CD4-positive, alpha-beta T cell (primary cell): ENCODE data around the gene TTLL8. TPM values are rescaled to one million over a fixed set of nuclear protein-coding genes. Genes with fewer than 3 reads are reported as not detected.

Experiments
- ATAC-seq: fragments of 200-7000 bp; cut with Tn5 transposase; one replicate; pipeline ENCODE4 v1.10.0; 2022; ENCODE audit warnings: mild to moderate bottlenecking; ENCODE audit not compliant: poor library complexity
- CTCF ChIA-PET: fragments of 350-600 bp; sonication (Branson Sonifier 250); formaldehyde crosslinking; loops from one replicate; lab custom pipeline; 2021; ENCODE audit warnings: antibody characterized with exemption, inconsistent platforms; lab: Charles Lee
- POLR2A ChIA-PET: fragments of 350-600 bp; sonication (Branson Sonifier 250); formaldehyde crosslinking; loops from one replicate; lab custom pipeline; 2021; ENCODE audit warnings: antibody characterized with exemption, inconsistent platforms; lab: Charles Lee
- DNase-seq, 14 experiments: peaks; one replicate each; pipeline ENCODE4 v3.0.0-alpha.2; 2013 to 2020; ENCODE audit warnings: mixed read lengths in 2 of 14
- H3K27ac ChIP-seq, 2 donors: one replicate each; pipeline versions ENCODE4 v1.5.1 to v1.7.0; 2013; ENCODE audit warnings: low read length in 2 of 2, low read depth in 1 of 2, mild to moderate bottlenecking in 1 of 2
- H3K27me3 ChIP-seq, 2 experiments: 1 replicate in 1 of 2; 2 replicates in 1 of 2; pipeline versions ENCODE4 v1.6.1 to v1.7.0; 2013; ENCODE audit warnings: low read length in 2 of 2, control low read depth in 1 of 2, mild to moderate bottlenecking in 1 of 2, moderate library complexity in 1 of 2; ENCODE audit not compliant: insufficient read depth in 2 of 2, control insufficient read depth in 1 of 2
- H3K36me3 ChIP-seq: one replicate; pipeline ENCODE4 v1.6.1; 2013; ENCODE audit warnings: low read length, control low read depth; ENCODE audit not compliant: insufficient read depth
- H3K4me1 ChIP-seq: one replicate; pipeline ENCODE4 v1.6.1; 2013; ENCODE audit warnings: low read length, control low read depth; ENCODE audit not compliant: insufficient read depth
- H3K4me3 ChIP-seq: one replicate; pipeline ENCODE4 v1.5.1; 2013; ENCODE audit warnings: mild to moderate bottlenecking, low read length, moderate library complexity
- H3K9me3 ChIP-seq, 2 experiments: 1 replicate in 1 of 2; 2 replicates in 1 of 2; pipeline versions ENCODE4 v1.6.1 to v1.7.0; 2013; ENCODE audit warnings: low read length in 2 of 2, mild to moderate bottlenecking in 2 of 2, control low read depth in 1 of 2, moderate library complexity in 1 of 2; ENCODE audit not compliant: control insufficient read depth in 1 of 2, insufficient read depth in 1 of 2
- H3K27ac Mint-ChIP-seq: one replicate; pipeline ENCODE4 v1.8.0; 2020; ENCODE audit warnings: mixed read lengths
- H3K27me3 Mint-ChIP-seq: one replicate; pipeline ENCODE4 v1.8.0; 2021; ENCODE audit warnings: mixed read lengths
- H3K36me3 Mint-ChIP-seq: one replicate; pipeline ENCODE4 v1.8.0; 2021; ENCODE audit warnings: low read depth, mixed read lengths
- H3K4me1 Mint-ChIP-seq: one replicate; pipeline ENCODE4 v1.8.0; 2021; ENCODE audit warnings: low read depth, mixed read lengths
- H3K4me3 Mint-ChIP-seq: one replicate; pipeline ENCODE4 v1.8.0; 2020; ENCODE audit warnings: mild to moderate bottlenecking, mixed read lengths
- H3K9me3 Mint-ChIP-seq: one replicate; pipeline ENCODE4 v1.8.0; 2020; ENCODE audit warnings: mixed read lengths
- CTCF ChIP-seq: fragments of 200-600 bp; IDR thresholded peaks from one replicate; pipeline ENCODE4 v1.8.0; 2022; ENCODE audit warnings: antibody characterized with exemption, mild to moderate bottlenecking
- intact Hi-C, 2 experiments: fragments of 100-400 bp; cut with DNase I in 1 of 2; cut with micrococcal nuclease in 1 of 2; formaldehyde crosslinking; loops; one replicate each; pipeline versions ENCODE4 v1.15.1 to v1.9.0; 2023 to 2025; cut with DNase I, micrococcal nuclease
- total RNA-seq, 174 experiments: library from RNA in 2 of 174; stranded (reverse) in 2 of 174; gene quantifications; one replicate each; pipeline ENCODE4 v1.2.3 and lab custom pipeline; 2021 to 2026

TTLL8 gene
- total RNA-seq, 2 experiments from 2014 or later = not detected

GRCh38 chr22:49998718-49999062, 59.4 kb downstream of the TTLL8 start:
- Mint-ChIP-seq H3K4me3 (no peak overlapping the region), H3K9me3 (no peaks in the 10 kb centered on the region), H3K4me1 (peaks cover 9% of the 10 kb centered on the region), H3K36me3 (no peaks in the 10 kb centered on the region), H3K27ac (no peak overlapping the region), H3K27me3 (peaks cover 9% of the 10 kb centered on the region)
- Histone ChIP-seq H3K9me3 (peaks cover 0 to 6% of the 10 kb centered on the region in 2 experiments), H3K36me3 (no peaks in the 10 kb centered on the region), H3K27ac (no peak overlapping the region), H3K27me3 (peaks cover 7 to 11% of the 10 kb centered on the region in 2 experiments), H3K4me3 (no peak overlapping the region), H3K4me1 (peaks cover 17% of the 10 kb centered on the region)
- peak in 1 of 14 experiments; percentile 23 for DNase-seq
- ChIA-PET CTCF (no interaction called here), POLR2A (no interaction called here)
- TF ChIP-seq CTCF = no peak
- intact Hi-C loops = no loop called here
- ATAC-seq = no peak

- H3K4me1 Mint-ChIP-seq = peaks cover 14% of the 10 kb centered on the region
- no peak for DNase-seq
- no peak overlapping the region for H3K4me3 Mint-ChIP-seq
- peaks cover 23% of the 10 kb centered on the region for H3K4me1 ChIP-seq
- ChIA-PET POLR2A (no interaction called here), CTCF (no interaction called here)
- no peak overlapping the region for H3K4me3 ChIP-seq
- H3K27me3 ChIP-seq = peaks cover 7 to 11% of the 10 kb centered on the region in 2 experiments
- ATAC-seq = no peak
- H3K9me3 ChIP-seq = peaks cover 0 to 6% of the 10 kb centered on the region in 2 experiments
- H3K27ac Mint-ChIP-seq = no peak overlapping the region
- H3K9me3 Mint-ChIP-seq = no peaks in the 10 kb centered on the region
- H3K27ac ChIP-seq = no peak overlapping the region
- H3K36me3 Mint-ChIP-seq = no peaks in the 10 kb centered on the region
- no peak for TF ChIP-seq CTCF
- intact Hi-C loops = no loop called here
- peaks cover 9% of the 10 kb centered on the region for H3K27me3 Mint-ChIP-seq
- H3K36me3 ChIP-seq = no peaks in the 10 kb centered on the region
Measured at GRCh38 chr22:49997932-49998717, 60.0 kb downstream of the TTLL8 start.

GRCh38 chr22:49997251-49997599, 60.9 kb downstream of the TTLL8 start:
- Histone ChIP-seq H3K4me1 (peaks cover 25% of the 10 kb centered on the region), H3K36me3 (no peaks in the 10 kb centered on the region), H3K9me3 (peaks cover 0 to 7% of the 10 kb centered on the region in 2 experiments), H3K4me3 (no peak overlapping the region), H3K27me3 (peaks cover 7 to 11% of the 10 kb centered on the region in 2 experiments), H3K27ac (no peak overlapping the region)
- DNase-seq (no peak), ATAC-seq (no peak)
- CTCF ChIA-PET = no interaction called here
- H3K4me3 Mint-ChIP-seq = no peak overlapping the region
- no peak for TF ChIP-seq CTCF
- no peaks in the 10 kb centered on the region for H3K36me3 Mint-ChIP-seq
- H3K27ac Mint-ChIP-seq = no peak overlapping the region
- POLR2A ChIA-PET = interaction anchor here (1.1 kb wide), 1 partner anchor 64 kb away, joined by 3 read pairs; no protein-coding TSS in a partner anchor
- peaks cover 9% of the 10 kb centered on the region for H3K27me3 Mint-ChIP-seq
- no peaks in the 10 kb centered on the region for H3K9me3 Mint-ChIP-seq
- intact Hi-C loops = no loop called here
- peaks cover 15% of the 10 kb centered on the region for H3K4me1 Mint-ChIP-seq
